ENCODE data around the gene SH3PXD2B.

The SH3PXD2B gene

GRCh38 chr5:172284611-172284980 is 169.7 kb downstream of the SH3PXD2B start:
- DNase-seq (ENCODE audit: low read depth) = no peak
- TF ChIP-seq, protein P1, sequence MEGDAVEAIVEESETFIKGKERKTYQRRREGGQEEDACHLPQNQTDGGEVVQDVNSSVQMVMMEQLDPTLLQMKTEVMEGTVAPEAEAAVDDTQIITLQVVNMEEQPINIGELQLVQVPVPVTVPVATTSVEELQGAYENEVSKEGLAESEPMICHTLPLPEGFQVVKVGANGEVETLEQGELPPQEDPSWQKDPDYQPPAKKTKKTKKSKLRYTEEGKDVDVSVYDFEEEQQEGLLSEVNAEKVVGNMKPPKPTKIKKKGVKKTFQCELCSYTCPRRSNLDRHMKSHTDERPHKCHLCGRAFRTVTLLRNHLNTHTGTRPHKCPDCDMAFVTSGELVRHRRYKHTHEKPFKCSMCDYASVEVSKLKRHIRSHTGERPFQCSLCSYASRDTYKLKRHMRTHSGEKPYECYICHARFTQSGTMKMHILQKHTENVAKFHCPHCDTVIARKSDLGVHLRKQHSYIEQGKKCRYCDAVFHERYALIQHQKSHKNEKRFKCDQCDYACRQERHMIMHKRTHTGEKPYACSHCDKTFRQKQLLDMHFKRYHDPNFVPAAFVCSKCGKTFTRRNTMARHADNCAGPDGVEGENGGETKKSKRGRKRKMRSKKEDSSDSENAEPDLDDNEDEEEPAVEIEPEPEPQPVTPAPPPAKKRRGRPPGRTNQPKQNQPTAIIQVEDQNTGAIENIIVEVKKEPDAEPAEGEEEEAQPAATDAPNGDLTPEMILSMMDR (IDR thresholded peaks at IDR 0.05; ENCODE audit: insufficient read depth, low read depth, low read length, missing control alignments) = no peak
- H3K4me3 ChIP-seq (ENCODE audit: low read length) = peak overlapping the region; percentile 68

DNA sequence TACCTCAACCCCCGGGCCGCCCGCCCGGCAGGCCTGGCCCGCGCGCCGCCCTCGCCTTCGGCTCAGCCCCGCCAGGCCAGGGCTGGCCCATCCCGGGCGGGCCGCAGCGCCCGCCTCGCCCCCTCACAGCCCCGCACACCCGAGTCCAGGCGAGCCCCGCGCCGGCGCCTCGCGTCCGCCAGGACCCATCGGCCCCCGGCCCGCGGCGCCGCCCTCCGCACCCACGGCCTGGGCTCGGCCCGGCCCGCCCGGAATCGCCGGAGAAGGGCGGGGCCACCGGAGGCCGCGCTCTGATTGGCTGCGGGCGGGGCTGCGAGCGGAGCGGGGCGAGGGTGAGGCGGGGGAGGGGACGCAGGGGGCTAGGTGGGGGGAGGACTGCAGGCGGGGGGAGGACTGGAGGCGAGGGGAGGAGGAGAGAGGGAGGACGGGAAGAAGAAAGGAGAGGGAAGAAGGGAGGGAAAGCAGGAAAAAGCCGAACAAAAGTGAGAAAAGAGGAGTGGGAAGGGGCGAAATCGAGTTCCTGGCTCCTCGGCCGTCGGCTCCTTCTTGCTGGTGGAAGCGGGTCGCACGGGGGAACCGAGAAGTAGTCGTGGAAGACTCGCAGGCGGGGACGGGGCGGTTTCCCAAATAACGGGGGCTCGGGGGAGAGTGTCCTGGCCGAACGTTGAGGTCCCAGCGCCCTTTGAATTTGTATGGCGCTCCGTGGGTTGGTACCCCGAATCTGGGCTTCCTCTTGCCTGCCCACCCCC is 170.3 kb downstream of the SH3PXD2B start:
- TF ChIP-seq, protein P1 (IDR thresholded peaks at IDR 0.05; ENCODE audit: insufficient read depth, low read depth, low read length, missing control alignments) = no peak
- peak overlapping the region; percentile 74 for H3K4me3 ChIP-seq (ENCODE audit: low read length)
- peak; percentile 80 for DNase-seq (ENCODE audit: low read depth)

DNA sequence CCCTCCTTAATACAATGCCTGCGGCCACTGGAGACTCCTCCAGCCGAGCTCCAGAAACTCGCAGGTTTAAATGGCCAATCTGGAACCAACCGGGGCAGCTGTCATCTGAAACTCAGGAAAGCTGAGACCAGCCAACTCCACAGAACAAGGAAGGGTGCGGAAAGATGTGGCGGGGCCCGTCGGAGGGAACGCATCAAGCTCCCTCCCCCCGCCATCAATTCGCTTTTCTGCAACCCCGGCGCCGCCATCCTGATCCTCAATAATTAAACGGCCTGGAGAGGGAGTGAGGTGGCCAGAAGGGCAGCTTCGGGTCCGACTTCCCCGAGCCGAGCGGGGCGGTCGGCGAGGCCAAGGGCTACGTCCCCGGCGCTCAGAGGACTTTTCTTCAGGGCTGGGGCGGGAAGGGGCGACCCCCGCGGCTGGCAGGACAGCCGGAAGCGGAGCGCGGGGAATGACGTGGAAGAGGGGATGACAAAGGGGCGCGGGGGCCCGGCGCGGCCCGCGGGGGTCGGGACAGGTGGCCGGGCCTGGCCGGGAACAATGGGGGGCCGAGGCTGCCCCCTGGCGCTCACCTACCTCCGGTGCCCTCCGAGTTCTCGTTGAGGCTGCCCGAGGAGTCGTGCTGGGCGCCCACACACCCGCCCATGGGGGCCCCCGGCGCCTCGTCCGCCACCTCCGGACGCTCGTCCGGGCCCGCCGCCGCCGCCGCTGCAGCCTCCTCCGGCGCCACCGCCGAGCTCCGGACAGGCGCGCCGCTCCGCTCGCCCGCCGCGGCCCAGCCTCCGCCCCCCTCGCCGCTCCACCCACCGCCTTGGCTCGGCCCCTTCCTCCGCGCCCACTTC is 171.1 kb downstream of the SH3PXD2B start, which contains the start of gene UBTD2:
TSS of gene UBTD2 (minus strand) at position 745 of the 842 bp plus-strand sequence. CDS start at position 646, 99 bp downstream.
- TF ChIP-seq, protein P1 (IDR thresholded peaks at IDR 0.05; ENCODE audit: insufficient read depth, low read depth, low read length, missing control alignments) = peak; percentile 22
- H3K4me3 ChIP-seq (ENCODE audit: low read length) = peak within 1 kb of the TSS; percentile 74
- peak; percentile 85 for DNase-seq (ENCODE audit: low read depth)

DNA sequence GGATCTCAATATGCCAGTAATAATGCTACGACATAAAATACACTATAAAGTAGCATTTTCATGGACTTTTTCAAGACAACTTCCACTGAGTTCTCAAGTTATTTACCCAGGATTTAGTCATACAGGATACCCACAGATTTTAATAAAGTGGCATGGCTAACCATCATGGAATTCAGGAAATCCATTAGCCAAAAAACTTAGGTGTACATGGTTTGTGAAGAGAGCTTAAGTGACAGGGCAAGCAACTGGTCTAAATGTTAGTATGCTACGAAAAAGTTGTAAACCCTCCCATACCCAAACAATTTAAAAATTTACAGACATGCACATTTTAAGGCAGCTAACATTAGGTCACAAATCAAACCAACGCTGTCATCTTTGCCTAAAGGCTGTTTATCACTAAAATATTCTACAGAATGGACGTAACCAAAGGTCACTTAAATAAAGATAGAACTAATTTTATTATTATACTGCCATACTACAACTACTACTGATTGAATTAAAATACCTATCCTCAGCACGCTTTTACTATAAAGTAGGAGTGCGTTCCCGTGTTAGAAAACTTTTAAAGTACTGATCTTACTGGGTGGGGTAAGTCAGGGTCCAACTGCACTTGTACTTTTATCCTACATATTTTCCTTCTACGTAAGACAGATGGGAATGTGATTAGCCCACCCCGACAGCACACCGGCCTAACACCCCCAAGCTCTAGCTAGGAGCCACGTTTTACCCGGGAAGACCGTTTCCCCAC is 171.9 kb downstream of the SH3PXD2B start:
- TF ChIP-seq, protein P1 (IDR thresholded peaks at IDR 0.05; ENCODE audit: insufficient read depth, low read depth, low read length, missing control alignments) = no peak
- peak; percentile 56 for DNase-seq (ENCODE audit: low read depth)
- H3K4me3 ChIP-seq (ENCODE audit: low read length) = peak overlapping the region; percentile 74

DNA sequence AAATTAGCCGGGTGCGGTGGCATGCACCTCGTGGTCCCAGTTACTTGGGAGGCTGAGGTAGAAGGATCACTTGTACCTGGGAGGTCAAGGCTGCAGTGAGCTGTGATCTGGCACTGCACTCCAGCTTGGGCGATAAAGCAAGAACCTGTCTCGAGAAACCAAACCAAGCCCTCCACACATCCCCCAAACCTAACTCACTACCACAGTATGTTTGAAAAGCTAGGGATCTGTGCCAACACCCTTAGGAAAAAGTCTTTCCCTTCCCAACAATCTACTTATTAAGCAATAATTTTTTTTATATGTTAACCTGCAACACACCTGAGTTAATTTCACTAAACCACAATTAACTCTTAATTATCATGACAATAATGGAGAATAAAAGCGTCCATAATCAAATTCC is 173.0 kb downstream of the SH3PXD2B start:
- DNase-seq (ENCODE audit: low read depth) = no peak
- TF ChIP-seq, protein P1 (IDR thresholded peaks at IDR 0.05; ENCODE audit: insufficient read depth, low read depth, low read length, missing control alignments) = no peak
- no peak overlapping the region for H3K4me3 ChIP-seq (ENCODE audit: low read length)

DNA sequence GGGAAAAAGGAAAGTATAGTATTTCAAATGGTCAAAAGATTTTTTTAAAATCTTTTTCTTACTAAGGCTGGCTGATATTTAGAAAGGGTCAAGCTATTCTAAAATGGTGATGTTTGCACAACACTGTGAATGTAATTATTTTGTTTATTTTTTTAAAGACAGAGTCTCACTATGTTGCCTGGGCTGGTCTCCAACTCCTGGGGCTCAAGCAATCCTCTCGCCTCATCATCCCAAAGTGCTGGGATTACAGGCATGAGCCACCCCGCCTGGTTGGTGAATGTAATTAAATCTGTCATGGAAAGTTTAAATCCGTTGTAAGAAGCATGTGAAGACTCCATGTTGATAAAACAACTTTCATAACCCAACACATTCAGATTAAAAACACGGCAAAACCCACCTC is 173.4 kb downstream of the SH3PXD2B start:
- no peak overlapping the region for H3K4me3 ChIP-seq (ENCODE audit: low read length)
- no peak for DNase-seq (ENCODE audit: low read depth)
- TF ChIP-seq, protein P1 (IDR thresholded peaks at IDR 0.05; ENCODE audit: insufficient read depth, low read depth, low read length, missing control alignments) = no peak
